Esophagus muscularis mucosa (tissue), 4 donors: ENCODE measurements around the gene SALL2. TPM values are rescaled to one million over a fixed set of nuclear protein-coding genes. Genes with fewer than 3 reads are reported as not detected.

Source experiments
- DNase-seq: peaks from one replicate; pipeline ENCODE4 v3.0.0-alpha.2; 2017; ENCODE audit errors: extremely low spot score
- H3K27ac ChIP-seq, 4 donors: fragments of 200-600 bp; sonication (generic); replicated peaks in 1 of 4; 1 replicate in 3 of 4; 2 replicates in 1 of 4; pipeline ENCODE4 v1.5.1; 2016 to 2019; ENCODE audit warnings: mild to moderate bottlenecking in 1 of 4
- H3K27me3 ChIP-seq, 4 donors: fragments of 200-600 bp; sonication (generic); one replicate each; pipeline versions ENCODE4 v1.5.1 to v1.6.0; 2016 to 2019
- H3K36me3 ChIP-seq, 4 donors: fragments of 200-600 bp; sonication (generic); one replicate each; pipeline ENCODE4 v1.5.1; 2016 to 2019
- H3K4me1 ChIP-seq, 4 donors: fragments of 200-600 bp; sonication (generic); one replicate each; pipeline ENCODE4 v1.5.1; 2016 to 2019
- H3K4me3 ChIP-seq, 4 donors: fragments of 200-600 bp; sonication (generic); 1 replicate in 2 of 4; 2 replicates in 2 of 4; pipeline ENCODE4 v1.5.1; 2016 to 2019; ENCODE audit warnings: mild to moderate bottlenecking in 4 of 4, moderate library complexity in 1 of 4
- H3K9me3 ChIP-seq, 4 donors: fragments of 200-600 bp; sonication (generic); 1 replicate in 3 of 4; 2 replicates in 1 of 4; pipeline ENCODE4 v1.5.1; 2016 to 2019
- CTCF ChIP-seq, 3 experiments: fragments of 200-600 bp in 2 of 3; fragments of 450-650 bp in 1 of 3; sonication (generic) in 2 of 3; IDR thresholded peaks; one replicate each; pipeline ENCODE4 v1.5.1; 2017 to 2019; ENCODE audit warnings: antibody characterized with exemption in 3 of 3, mild to moderate bottlenecking in 2 of 3, moderate library complexity in 1 of 3
- EP300 ChIP-seq: sonication (generic); formaldehyde crosslinking; IDR thresholded peaks from one replicate; pipeline ENCODE4 v1.6.1; 2017; ENCODE audit warnings: antibody characterized with exemption
- POLR2A ChIP-seq: fragments of 450-650 bp; IDR thresholded peaks from one replicate; pipeline ENCODE4 v1.6.1; 2017; ENCODE audit warnings: antibody characterized with exemption, moderate library complexity, mild to moderate bottlenecking, low read depth
- POLR2AphosphoS5 ChIP-seq, 2 donors: sonication (generic); formaldehyde crosslinking; IDR thresholded peaks; one replicate each; pipeline ENCODE4 v1.6.1; 2017; ENCODE audit warnings: antibody characterized with exemption in 2 of 2
- WGBS: methylation state at CpG from one replicate; pipeline ENCODE4 v1.1.5; 2018; 5-methylcytosine and 5-hydroxymethylcytosine counted together
- intact Hi-C: fragments of 100-400 bp; cut with DNase I; formaldehyde crosslinking; loops from one replicate; pipeline ENCODE4 v1.15.1; 2023
- total RNA-seq, 4 donors: library from RNA; depleted of rRNA; stranded (reverse); fragments of >200 nt; gene quantifications; one replicate each; pipeline versions ENCODE4 v1.1.0 to v1.2.1, GENCODE V29; 2016

Gene SALL2
- total RNA-seq, 4 donors from 2014 or later: 8.3 to 21.6 (median 15.2) TPM

- 87% methylated on average over 2 of the region's 2 CpGs for WGBS
- H3K4me3 ChIP-seq: no peak overlapping the region
- H3K36me3 ChIP-seq: peaks cover 7 to 39% (median 25%) of the 10 kb centered on the region in 4 donors
- intact Hi-C loops: no loop called here
- H3K27ac ChIP-seq: no peak overlapping the region
- H3K9me3 ChIP-seq: no peaks in the 10 kb centered on the region
- no peaks in the 10 kb centered on the region for H3K27me3 ChIP-seq
- DNase-seq: no peak
- no peak for TF ChIP-seq CTCF (IDR thresholded peaks at IDR 0.05)
- TF ChIP-seq POLR2A: no peak
- TF ChIP-seq EP300: no peak
- TF ChIP-seq POLR2AphosphoS5 (IDR thresholded peaks at IDR 0.05): no peak
- peaks cover 12 to 37% (median 36%) of the 10 kb centered on the region in 4 donors for H3K4me1 ChIP-seq
Measured at GRCh38 chr14:21506557-21506956, 19.6 kb downstream of the SALL2 start.

DNA sequence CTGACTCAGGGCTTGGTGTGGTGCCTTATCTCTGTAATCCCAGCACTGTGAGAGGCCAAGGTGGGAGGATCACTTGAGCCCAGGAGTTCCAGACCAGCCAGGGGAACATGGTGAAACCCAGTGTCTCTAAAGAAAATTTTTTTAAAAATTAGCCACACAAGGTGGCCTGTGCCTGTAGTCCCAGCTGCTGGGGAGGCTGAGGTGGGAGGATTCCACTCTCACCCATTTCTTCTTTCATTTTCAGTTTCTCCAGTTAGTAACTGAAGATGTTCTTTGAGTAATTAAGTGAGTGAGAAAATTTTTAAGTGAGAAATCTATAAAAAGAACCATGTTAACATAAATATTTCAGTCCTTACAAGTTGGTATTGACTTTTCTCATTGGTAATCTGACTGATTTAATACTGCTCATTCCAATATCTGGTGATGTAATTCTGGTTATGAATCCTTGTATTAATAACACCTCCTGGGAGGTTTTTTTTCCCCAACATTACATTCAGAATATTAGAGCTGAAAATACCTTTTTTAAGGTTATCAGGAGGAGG, 21.1 kb downstream of the SALL2 start:
- TF ChIP-seq EP300 (no peak), POLR2A (no peak), POLR2AphosphoS5 (IDR thresholded peaks at IDR 0.05) (no peak), CTCF (IDR thresholded peaks at IDR 0.05) (no peak)
- Histone ChIP-seq H3K27me3 (no peaks in the 10 kb centered on the region), H3K9me3 (no peaks in the 10 kb centered on the region), H3K4me1 (peaks cover 8 to 32% (median 30%) of the 10 kb centered on the region in 4 donors), H3K27ac (no peak overlapping the region), H3K36me3 (peaks cover 7 to 54% (median 40%) of the 10 kb centered on the region in 4 donors), H3K4me3 (no peak overlapping the region)
- intact Hi-C loops: no loop called here
- DNase-seq: no peak

GRCh38 chr14:21503376-21503775, 22.8 kb downstream of the SALL2 start:
- H3K4me3 ChIP-seq: no peak overlapping the region
- H3K4me1 ChIP-seq: peaks cover 0 to 21% (median 12%) of the 10 kb centered on the region in 4 donors
- no peak overlapping the region for H3K27ac ChIP-seq
- H3K9me3 ChIP-seq: no peaks in the 10 kb centered on the region
- DNase-seq: no peak
- H3K27me3 ChIP-seq: no peaks in the 10 kb centered on the region
- peaks cover 11 to 70% (median 54%) of the 10 kb centered on the region in 4 donors for H3K36me3 ChIP-seq
- 70% methylated on average over 4 of the region's 4 CpGs for WGBS
- TF ChIP-seq POLR2A (no peak), CTCF (IDR thresholded peaks at IDR 0.05) (no peak), EP300 (no peak), POLR2AphosphoS5 (IDR thresholded peaks at IDR 0.05) (no peak)
- intact Hi-C loops: no loop called here

DNA sequence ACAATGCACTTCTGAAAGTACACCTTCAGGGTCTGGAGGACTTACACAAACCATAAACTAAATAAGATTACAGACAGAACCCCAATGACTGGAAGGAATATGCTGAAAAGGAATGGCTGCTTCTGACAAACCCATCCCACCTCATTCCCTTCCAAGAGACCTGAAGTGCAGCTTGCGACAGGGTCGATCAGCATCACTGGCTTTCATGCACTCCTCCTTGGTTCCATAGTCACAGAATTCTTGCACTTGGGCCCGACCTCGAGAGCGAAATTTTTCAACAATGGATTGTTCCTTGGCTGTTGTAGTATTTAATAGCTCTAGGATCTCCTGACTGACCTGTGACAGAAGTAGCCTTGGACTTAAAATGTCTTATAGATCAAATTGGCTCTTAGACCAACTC, 24.6 kb downstream of the SALL2 start:
- Histone ChIP-seq H3K36me3 (peaks cover 20 to 72% (median 67%) of the 10 kb centered on the region in 4 donors), H3K9me3 (no peaks in the 10 kb centered on the region), H3K4me3 (no peak overlapping the region), H3K4me1 (peaks cover 0 to 18% (median 3%) of the 10 kb centered on the region in 4 donors), H3K27me3 (no peaks in the 10 kb centered on the region), H3K27ac (no peak overlapping the region)
- intact Hi-C loops: no loop called here
- no peak for DNase-seq
- no peak for TF ChIP-seq CTCF (IDR thresholded peaks at IDR 0.05)
- TF ChIP-seq POLR2A: no peak
- no peak for TF ChIP-seq POLR2AphosphoS5 (IDR thresholded peaks at IDR 0.05)
- no peak for TF ChIP-seq EP300
- WGBS: 91% methylated on average over 5 of the region's 5 CpGs
